Inflammatory macrophage (primary cell): ENCODE data around the gene FIGLA.

Experiments
- DNase-seq, 2 donors: peaks; one replicate each; pipeline ENCODE4 v3.0.0-alpha.2; 2020 to 2022

Gene FIGLA

GRCh38 chr2:70775141-70775540 lies 15.3 kb downstream of the FIGLA start:
- DNase-seq: peak in 1 of 2 donors; percentile 63

GRCh38 chr2:70772486-70773155 lies 17.8 kb downstream of the FIGLA start:
- no peak for DNase-seq

- no peak for DNase-seq
These were observed 19.0 kb downstream of the FIGLA start for GRCh38 chr2:70771446-70771845.

DNA sequence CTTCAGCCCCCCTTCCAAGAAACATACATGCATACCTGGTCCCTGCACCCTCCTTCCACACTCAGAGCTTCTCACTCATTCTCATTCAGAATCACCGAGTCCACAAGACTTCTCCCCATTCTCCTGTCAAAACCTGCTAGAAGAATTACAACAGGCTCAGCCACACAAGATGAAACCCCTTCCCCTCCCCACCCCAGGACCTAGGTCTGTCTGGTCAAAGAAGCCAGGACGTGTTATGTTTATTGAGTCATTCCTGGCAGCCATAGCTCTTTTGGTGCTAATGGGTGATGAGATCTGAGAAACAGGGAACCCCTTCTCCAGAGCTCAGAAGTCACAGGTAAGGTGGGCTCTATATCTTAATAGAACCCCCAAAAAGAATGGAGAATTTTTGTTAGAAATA lies 21.0 kb downstream of the FIGLA start:
- no peak for DNase-seq

DNA sequence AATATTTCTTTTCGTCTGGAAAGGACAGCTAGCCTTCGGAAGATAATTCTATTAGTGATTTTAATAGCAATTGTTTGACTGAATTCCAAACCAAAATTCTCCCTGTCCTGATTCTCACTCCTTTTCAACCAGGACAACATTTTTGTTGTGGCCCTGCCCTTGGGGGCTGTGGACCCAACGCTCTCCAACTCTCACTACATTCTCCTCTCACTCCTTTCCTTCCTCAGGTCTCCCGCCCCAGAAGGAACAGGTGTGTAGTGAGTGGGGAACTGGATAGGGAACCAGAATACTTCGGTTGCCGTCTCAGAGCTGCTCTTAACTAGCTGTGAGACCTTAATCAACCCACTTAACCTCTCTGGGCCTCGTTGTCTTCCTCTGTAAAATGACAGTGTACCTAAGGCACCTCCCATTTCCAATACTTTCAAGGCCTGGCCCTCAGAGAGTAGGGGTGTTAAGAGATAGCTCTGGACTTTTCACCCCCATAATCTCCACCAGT lies 21.8 kb downstream of the FIGLA start:
- DNase-seq: no peak

DNA sequence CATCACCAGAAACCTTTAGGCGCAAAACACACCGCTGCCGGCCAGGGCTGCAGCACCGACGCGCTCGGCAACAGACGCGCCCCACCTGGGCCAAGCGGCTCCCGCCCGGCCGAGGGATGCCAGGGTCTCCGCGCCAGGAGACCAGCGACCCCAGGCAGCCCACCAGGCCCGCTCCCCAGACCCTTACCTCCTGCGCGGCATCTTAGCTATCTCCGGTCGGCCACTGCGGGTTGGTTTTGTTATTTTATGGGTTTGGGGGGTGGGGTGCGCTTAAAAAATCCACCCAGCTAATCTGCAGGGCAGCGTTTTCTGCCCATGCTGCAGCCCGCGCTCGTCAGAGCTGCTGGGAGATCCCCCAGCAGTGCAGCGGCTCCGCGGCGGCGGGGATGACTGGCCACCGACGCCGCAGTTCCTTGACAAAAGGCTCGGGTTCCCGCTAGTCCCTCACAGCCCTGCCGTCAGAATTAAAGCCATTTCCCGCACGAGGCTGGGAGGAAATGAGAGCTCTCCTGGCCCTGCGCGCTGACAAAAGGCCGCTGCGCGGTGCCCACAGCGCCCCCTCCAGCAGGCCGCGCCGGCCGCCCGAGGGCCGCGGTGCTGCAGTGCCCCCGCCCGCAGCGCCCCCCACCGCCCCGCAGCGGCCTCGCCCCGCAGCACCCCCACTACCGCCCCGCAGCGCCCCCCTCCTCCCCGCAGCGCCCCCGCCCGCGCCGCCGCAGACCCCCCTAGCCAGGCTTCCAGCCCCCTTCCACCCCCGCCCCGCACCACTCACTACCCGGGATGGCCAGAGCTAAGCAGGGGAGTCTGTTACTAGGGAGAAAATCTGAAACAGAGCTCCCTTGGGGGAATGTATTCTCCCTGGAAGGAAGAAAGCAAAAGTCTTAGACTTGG lies 22.5 kb downstream of the FIGLA start, which contains the start of gene ADD2:
ADD2 (minus strand) TSS at position 502 of the 891 bp plus-strand sequence. CDS start 61,792 bp downstream, outside the sequence.
- peak; percentile 31 to 41 for DNase-seq

DNA sequence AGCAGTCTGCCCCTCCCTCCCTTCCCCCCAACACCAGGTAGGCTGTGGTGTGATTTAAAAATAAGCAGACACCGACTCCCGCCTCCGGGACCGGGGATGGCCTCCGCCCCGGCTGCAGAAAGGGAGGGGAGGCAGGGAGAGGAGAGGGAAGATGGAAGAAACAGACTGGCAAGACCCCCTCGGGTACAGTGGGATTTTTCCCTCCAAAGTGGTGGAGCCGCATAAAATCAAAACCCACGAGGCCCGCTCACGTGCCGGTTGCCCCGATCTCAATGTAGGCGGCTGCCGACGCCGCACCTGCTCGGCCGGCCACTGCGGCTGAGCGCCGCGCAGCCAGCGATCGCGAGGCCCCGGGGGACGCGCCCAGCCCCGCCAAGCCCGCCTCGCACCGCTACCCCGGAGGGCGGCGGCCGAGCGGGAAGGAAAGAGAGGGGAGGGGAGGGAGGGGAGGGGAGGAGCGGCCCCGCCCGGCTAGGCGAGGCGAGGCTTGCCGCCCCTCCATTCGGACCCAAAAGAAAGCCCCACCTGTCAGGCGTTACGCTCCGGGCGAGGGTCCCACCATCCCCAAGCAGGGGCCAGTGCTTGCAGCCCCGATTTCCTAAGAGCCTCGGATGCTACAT lies 23.3 kb downstream of the FIGLA start:
- no peak for DNase-seq

DNA sequence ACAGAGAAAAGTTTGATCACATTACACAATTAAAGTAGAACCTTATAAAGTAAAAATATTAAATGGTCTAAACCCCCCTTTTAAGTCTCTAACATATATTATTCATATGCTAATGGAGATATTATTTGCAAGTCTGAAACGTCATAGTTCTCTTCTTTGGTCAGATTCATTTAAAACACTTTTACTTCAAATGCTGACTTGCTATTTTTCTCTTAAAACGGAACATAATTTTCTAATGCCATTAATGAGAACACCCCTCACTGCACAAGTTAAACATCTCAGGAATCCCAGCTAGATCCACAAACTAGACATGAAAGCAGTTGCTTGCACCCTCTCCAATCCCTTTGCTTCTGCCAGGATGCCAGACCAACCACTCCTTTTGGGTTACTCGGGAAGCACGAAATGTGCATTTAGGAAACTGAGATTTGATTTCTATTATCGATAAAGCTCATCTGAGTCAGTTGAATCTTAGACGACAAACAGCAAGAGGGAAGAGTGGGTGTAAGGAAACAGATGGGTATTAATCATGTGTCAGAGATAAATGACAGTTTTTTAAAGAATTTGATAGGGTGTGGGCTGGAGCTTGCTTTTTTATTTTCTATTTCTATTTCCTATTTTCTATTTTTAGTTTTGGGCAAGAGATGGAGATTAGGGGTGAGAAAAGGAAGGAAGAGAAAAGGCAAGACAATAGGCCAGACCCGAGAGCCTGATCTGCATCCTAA lies 23.9 kb downstream of the FIGLA start:
- no peak for DNase-seq

- DNase-seq: no peak
These were observed 24.9 kb downstream of the FIGLA start for GRCh38 chr2:70765507-70765906.

GRCh38 chr2:70759446-70759845 lies 31.0 kb downstream of the FIGLA start:
- DNase-seq: peak; percentile 9 to 18

- no peak for DNase-seq
These were observed 32.5 kb downstream of the FIGLA start for GRCh38 chr2:70757966-70758365.

- DNase-seq: no peak
These were observed 33.1 kb downstream of the FIGLA start for GRCh38 chr2:70757360-70757759.

DNA sequence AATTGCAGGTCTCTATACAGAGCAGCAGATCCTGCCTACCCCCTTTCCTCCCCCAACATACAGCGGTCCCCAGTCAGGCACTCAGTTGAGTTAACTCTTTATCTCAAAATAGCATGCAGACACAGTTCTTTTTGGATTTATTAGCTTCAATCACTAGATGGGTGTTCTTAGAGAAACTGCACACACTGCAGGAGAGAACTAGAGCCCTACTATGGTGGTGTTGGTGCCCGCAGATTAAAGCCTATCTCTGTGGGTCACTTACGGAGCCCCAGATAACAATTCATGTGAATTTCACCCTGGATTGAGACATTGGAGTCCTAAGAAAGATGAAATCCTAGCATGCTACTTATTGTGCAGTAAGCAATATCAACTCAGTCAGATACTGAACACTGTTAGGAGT lies 34.3 kb downstream of the FIGLA start:
- DNase-seq: no peak

GRCh38 chr2:70753902-70754301 lies 36.5 kb downstream of the FIGLA start:
- no peak for DNase-seq

- DNase-seq: no peak
These were observed 37.4 kb downstream of the FIGLA start for GRCh38 chr2:70753031-70753430.

- DNase-seq: no peak
These were observed 38.0 kb downstream of the FIGLA start for GRCh38 chr2:70752396-70752795.

GRCh38 chr2:70751881-70752280 lies 38.6 kb downstream of the FIGLA start:
- no peak for DNase-seq

DNA sequence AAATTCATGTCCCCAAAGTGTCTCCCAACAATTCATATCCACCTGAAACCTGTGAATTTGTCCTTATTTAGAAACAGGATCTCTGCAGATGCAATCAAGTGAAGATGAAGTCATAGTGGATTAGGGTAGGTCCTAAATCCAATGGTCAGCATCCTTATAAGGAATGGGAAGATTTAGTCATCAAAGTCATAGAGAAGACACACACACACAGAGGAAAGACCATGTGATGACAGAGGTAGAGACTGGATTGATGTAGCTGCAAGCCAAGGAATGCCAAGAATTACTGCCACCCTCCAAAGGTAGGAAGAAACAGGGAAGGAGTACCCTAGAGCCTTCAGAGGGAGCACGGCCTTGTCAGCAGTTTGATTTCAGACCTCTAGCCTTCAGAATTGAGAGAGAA lies 40.1 kb downstream of the FIGLA start:
- DNase-seq: no peak

DNA sequence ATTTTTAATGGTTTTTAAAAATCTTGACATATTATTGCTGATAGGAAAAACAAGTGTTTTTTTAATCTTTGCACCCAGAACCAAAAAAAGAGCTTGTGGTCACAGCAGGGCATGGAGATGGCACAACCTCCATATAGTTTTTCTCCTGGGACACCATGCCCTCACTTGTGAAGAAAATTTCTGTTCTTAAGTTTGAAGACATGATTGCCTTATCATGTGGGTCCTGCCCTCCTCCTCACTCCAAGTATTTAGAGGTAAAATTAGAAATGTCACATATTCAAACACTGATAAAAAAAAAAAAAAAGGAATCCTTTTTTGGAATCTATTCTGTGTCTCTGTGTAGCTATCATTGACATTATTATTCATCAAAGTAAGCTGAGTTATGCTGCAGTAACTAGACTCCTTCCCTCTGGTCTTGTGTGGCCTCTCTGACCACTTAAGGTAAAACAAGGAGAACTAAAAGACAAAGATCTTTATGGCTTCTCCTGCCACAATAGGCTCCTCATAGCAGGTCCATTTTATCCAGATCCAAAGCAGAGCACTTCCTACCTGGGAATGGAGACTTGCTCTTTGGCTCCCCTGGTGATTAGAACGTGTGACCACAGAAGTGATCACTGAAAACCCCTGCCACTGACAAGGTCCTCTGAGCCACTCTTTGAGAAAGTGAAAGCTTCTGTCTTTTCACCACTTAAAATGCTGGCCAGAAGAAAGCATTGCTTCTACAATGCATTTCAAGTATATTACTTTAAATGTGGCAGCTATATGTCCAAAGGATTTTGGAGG lies 42.2 kb downstream of the FIGLA start:
- no peak for DNase-seq

- no peak for DNase-seq
These were observed 43.2 kb downstream of the FIGLA start for GRCh38 chr2:70747284-70747683.

GRCh38 chr2:70746094-70746974 lies 44.1 kb downstream of the FIGLA start:
- no peak for DNase-seq
